Skeletal muscle cell (primary cell): ENCODE measurements around the gene CIZ1.
"Not testable (repeated sequence)": the region's sequence is repeated elsewhere in the genome, so short reads cannot be mapped to it uniquely, and the experiment has no call there.

Experiments
- DNase-seq: peaks from one replicate; pipeline ENCODE4 v3.0.0-alpha.2; 2010; ENCODE audit warnings: low read depth
- H3K4me3 ChIP-seq: 2 replicates; pipeline ENCODE4 v1.5.1; 2011; ENCODE audit warnings: low read depth, mild to moderate bottlenecking, control low read depth, low read length, moderate library complexity

The CIZ1 gene

DNA sequence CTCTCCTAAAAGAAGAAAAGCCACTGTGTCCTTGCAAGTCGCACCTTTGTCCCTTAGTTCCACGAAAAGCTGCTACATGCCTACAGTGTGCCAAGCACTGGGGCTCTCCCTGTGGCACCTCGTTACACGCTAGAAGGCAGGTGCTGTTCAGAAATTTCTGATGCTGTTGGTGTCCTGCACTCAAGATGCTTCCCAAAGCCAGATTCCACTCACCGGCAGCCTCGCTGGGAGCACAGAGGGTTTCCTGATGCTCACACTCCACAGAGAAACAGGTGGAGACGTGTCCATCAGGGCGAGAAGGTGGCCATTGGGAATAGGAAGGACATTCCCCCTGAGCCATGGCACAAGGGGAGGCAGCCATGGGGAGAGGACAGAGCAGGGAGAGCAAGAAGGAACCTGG lies 60.0 kb downstream of the CIZ1 start:
- H3K4me3 ChIP-seq, DNase-seq: not testable (repeated sequence)

DNA sequence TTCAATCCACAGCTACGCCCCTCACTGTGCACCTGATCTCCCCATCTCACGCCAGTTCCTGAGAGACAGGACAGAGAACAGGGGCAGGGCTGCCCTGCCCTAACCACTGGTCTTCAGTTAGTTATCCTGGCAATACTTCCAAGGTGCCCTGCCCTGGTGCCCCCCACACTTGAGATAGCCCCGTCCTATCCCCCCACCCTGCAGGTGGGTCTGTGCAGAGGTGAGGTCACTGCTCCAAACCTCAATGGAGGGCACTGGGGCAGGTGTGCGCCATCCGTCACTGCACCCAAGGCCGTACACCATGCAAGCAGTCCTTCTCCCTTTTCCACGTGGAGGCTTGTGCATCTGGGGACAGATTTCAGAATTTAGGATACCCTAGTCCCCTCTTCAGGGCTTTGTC lies 60.7 kb downstream of the CIZ1 start:
- not testable (repeated sequence) for DNase-seq, H3K4me3 ChIP-seq

DNA sequence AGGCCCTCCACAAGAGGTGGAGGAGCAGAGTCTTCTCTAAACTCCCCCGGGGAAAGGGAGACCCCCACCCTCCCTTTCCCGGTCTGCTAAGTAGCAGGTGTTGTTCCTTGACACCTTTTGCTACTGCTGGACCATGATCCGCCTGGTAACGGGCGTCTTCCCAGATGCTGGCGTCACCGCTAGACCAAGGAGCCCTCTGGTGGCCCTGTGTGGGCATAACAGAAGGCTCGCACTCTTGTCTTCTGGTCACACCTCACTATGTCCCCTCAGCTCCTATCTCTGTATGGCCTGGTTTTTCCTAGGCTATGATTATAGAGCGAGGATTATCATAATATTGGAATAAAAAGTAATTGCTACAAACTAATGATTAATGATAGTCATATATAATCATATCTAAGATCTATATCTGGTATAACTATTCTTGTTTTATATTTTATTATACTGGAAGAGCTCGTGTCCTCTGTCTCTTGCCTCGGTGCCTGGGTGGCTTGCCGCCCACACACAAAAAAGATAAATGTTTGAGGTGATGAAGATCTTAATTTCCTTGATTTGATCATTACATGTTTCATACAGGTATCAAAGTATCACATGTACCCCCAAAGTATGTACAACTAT lies 61.3 kb downstream of the CIZ1 start:
- not testable (repeated sequence) for H3K4me3 ChIP-seq, DNase-seq

DNA sequence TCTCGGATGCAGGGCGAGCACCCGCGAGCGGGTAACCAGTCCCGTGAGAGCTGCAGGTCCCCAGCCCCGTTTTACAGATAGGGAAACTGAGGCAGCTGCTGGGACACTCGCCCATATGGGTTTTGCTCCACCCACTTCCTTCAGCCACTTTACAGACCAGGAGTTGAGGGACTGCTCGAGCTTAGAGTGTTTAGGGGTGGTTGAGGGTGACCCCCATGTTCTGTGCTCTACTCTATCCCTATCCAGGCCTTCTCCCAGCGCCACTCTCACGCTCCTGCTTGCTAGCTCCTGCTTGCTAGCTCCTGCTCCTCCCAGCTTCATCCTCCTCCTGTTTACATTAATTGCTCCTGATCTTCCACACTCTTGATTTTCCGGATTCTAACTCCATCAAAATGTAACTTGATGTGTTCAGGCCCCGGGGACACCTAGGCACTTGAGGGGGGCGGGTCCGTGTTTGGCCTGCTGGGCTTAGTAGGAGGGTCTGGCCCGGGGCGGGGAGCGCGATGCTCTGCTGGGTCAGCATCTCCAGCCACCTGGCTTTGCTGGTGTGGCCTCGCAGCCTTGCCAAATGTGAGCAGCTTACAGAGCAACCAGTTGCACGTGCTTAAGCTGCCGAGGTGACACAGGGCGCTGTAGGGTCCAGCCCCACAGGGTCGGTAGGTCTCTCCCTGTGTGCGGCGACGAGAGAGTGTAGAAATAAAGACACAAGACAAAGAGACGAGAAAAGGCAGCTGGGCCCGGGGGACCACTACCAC lies 62.4 kb downstream of the CIZ1 start:
- DNase-seq: no peak
- H3K4me3 ChIP-seq: peak overlapping the region; percentile 73

DNA sequence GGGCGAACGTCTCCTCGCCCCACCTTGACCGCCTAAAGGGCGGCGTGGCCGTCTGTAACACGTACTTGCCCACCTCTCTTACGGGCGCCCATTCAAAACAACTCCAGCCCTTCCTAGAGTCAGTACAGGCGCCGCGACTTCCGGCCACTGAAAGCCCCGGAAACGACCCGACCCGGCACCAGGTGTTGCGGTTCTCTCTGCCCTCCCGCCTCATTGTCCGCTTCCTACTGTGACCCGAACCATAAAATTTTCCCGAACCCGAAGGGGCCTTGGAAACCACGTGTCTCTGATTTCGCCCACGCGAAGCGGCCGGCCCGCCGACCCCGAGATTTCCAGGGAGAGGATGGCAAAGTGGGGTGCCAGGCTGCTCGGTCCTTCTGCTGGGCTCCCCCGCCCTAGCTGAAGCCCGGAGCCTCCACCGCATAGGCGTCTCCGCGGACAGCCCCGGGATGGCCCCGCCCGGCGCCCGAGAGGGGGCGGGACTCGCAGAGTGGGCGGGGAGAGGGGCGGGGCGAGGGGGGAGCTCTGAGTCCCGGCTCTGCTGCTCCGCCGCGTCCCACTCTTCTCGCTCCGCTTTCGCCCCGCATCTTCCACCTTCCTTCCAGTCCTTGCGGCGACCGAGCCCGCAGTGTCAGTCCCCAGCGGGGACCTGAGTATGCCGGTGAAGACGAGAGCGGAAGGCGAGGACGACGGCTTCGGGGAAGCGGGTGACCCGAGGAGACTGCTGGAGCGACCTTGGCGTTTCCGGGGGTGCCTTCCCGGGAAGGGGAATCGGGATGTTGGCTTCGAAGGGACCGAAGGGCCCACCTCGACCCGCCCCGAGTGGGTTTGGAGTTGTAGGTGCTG lies 63.2 kb downstream of the CIZ1 start:
- H3K4me3 ChIP-seq: peak overlapping the region; percentile 73
- DNase-seq: peak; percentile 67

DNA sequence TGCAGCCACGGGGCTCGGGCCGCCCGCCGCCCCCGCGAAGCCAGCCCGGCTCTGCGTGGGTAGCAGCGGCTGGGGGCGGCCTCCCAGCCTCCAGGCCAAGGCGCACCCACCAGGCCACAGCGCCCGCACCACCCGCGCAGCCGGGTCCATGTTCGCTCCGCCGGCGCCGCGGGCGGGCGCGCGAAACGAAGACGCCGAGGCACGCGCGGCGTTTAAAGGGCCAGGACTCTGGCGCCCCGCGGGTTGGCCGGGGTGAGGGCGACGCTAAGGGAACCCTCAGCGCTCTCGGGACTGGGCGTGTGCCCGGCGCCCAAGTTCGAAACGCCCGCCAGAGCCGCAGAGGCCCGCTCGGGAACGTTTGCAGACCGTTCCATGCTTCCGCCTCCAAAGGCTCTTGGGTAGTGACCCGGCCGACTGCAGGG lies 63.8 kb downstream of the CIZ1 start, which contains the start of gene PTGES2:
Gene PTGES2, minus strand, starts transcription at position 162 of the 422 bp plus-strand sequence. Its CDS starts 12 bp downstream, at position 150.
- H3K4me3 ChIP-seq: peak within 1 kb of the TSS; percentile 73
- peak; percentile 52 for DNase-seq

DNA sequence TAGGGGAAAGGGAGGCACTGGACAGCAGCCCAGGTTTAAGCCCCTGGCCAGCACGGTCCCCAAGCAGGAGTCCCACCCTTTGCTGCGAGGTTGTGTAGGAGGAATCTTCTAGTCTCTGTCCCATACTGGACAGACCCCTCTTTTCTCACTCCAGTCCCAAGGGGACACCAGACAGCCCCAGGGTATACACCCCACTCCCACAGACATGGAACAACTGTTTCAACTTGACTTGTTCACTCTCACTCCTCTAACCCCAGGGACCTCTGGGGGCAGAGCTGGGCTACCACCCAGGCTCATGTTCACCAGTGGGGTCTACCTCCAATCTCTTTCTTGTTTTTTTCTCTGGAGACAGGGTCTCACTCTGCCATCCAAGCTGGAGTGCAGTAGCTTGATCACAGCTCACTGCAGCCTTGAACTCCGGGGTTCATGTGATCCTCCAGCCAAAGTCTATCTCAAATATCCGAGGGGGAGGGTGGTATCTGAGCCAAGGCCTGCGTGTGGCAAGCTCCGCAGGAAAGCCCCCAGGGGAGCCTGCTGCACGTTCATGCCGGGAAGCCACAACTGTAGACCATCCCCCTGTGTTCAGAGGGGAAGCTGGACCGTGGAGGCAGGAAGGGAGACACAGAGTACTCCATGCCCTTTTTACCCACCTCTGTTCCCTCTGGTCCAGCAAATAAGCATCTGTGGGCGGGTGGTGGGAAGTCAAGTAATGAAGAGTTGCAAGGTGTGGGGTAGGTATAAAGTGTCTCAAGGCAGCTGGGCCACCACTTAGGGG lies 65.6 kb downstream of the CIZ1 start:
- DNase-seq: peak; percentile 12
- peak overlapping the region; percentile 5 for H3K4me3 ChIP-seq

DNA sequence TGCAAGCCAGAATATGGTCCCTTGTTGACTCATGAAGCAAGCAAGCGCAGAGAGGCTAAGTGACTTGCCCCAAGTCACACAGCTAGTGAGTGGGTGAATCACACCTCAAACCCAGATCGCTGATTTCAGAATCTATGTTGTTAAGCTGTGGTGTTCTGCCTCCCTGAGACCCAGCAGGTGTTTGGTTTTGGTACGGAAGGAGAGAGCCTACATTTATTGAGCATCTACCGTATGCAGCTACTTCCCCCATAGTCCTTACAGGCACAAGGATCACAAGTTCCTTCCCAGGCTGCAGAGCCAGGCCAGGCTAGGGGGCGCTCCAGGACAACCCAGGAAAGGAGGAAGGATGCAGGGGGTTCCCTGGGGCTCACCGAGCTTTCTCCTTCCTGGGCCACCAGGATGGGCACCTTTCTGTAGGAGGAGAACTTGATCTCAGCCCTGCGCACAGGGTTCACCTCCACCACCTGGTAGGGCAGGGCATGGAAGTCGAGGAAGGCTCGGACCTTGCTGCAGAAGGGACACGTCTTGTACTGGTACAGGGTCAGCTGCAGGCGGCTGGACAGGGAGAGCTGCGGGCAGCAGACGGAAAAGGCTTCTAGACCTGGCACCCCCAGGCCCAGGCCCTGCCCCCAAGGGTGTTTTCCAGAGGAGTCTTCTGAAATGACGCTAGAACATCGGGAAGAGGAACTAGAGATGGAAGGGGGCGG lies 66.3 kb downstream of the CIZ1 start:
- DNase-seq: peak; percentile 10
- no peak overlapping the region for H3K4me3 ChIP-seq

DNA sequence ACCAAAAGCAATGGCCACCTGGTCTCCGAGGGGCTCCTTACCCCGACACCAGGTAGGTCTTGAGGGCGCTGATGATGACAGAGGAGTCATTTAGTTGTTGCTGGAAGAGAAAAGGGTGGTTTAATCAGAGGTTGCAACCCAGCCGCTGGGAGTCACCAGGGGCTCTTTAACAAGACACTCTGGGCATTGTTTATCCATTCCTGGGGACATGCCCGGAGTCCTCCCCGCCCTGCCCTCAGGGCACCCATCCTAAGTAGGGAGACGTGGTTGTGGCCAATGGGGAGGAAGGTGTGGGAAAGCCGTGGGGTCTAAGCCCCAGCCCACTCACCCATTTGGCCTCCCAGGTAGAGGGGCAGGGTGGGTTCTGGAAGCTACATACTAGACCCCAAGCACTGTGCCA lies 66.9 kb downstream of the CIZ1 start:
- no peak overlapping the region for H3K4me3 ChIP-seq
- DNase-seq: no peak

DNA sequence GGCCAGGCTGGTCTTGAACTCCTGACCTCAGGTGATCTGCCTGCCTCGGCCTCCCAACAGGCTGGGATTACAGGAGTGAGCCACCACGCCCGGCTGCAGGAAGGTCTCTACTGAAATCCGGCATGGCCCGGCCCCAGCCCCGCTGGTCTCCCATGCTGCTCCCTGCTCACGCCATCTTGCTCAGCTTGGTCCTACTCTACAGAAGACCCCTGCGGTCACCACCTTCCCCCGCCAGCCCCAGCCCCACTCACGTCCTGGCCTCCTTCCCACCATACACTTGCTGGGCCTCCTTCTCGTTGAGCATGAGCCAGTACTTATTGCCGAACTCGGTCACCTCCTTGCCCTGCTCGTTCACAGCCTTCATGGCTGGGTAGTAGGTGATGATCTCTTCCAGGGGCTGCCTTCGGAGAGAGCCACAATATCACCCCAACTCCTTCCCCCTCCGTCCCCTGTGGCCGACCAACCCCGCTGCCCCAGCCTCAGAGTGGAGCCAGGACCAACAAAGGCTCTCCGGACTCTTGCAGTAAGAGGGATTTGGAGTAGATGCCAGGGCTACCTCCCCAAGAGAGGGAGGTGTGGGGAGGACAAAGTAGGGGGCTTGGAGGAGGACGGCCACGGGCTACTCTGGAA lies 67.8 kb downstream of the CIZ1 start:
- no peak overlapping the region for H3K4me3 ChIP-seq
- no peak for DNase-seq

DNA sequence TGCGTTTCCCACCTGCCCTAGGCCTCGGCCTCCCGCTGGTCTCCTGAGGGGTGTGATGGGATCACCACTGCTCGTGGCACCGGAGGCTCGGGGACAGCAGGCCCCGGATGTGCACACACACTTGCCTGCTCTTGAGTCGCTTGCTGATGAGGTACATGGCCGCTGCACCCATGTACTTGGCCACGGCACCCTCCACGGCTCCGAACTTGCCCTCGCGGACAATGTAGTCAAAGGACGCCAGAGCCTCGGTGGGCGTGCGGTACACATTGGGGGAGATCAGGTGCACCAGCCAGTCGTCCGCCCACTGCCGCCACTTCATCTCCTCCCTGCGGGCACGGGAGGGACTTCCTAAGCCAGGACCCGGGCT lies 68.6 kb downstream of the CIZ1 start:
- DNase-seq: no peak
- H3K4me3 ChIP-seq: no peak overlapping the region

DNA sequence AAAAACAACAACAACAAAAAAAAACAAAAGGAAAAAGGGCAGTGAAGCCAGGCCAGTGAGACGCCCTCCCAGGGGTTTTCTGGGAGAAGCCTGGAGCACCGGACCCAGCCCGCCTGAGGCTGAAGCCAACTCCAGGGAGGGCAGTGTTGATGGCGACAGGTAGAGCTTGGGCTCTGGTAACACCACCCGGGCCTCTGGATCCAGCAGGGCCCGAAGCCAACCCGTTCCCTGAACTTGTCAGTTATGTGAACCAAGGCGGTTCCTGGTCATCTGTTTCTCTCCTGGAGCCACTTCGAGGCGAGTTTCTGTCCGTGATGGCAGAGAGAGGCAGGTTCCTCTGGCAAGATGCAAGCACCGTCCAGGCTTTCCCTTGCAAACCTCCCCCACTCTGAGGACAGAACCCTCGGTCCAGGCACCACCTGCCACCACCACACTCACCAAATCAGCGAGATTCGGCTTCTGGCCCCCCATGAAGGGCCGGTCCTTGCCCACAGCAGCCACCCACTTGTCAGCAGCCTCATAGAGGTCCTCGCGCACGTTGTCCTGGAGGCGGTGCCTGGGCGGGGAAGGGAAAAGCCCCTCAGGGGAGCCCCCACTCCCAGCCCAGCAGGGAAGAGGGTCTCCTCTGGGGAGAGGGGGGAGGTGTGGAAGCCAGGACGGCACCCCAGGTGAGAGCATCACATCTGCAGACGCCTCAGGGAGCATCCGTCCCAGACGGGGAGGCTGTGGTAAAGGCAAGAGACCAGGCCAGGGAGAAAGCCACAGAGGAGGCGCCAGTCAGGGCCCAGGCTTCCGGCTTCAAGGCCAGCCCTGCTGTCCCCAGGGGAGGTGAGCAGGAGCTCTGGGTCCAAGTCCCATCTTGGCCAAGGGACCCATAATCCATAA lies 69.2 kb downstream of the CIZ1 start:
- H3K4me3 ChIP-seq: no peak overlapping the region
- DNase-seq: no peak

DNA sequence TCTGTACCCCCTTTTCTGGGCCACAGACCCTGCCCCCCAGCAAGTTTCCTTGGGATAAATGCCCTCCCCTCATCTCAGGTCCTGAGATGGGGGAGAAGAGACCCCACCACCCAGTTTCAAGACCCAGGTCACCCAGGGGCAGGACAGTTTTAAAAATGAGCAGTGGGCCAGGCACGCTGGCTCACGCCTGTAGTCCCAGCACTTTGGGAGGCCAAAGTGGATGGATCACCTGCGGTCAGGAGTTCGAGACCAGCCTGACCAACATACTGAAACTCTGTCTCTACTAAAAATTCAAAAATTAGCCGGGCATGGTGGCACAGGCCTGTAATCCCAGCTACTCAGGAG lies 69.9 kb downstream of the CIZ1 start:
- no peak overlapping the region for H3K4me3 ChIP-seq

DNA sequence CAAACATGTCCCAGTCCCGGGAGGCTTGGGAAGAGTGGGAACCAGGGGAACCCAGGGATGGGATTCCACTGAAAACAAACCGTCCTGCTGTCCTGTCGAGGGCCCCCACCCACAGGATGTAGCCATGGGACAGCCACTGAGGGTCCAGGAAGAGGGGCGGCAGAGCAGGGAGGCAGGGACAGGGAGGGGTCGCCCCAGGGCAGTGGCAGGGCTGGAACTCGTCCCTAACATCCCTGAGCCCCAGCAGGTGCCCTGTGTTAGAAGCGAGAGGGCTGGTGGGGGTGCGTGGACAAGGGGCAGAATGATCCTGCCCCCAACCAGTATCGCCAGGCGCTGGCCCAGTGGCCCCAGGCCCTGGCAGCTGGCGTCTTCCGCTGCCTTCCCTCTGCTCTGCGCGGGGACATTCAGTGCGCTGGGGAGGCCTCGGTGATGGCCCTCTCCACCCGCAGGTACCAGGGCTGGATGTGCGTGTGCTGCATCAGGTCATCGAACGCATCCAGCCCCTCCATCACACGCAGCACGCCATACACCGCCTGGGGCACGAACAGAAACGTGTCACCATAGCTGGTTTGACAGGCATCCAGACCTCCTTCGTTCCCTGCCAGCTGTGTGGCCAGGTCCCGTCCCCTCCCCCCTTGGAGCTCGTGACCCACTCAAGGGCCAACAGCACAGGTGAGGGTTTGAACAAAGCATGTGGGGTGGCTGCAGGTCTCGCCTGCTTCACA lies 70.5 kb downstream of the CIZ1 start:
- H3K4me3 ChIP-seq: no peak overlapping the region
- DNase-seq: no peak

More for the DNA sequence above, 69.9 kb downstream of the CIZ1 start:
- no peak for DNase-seq

DNA sequence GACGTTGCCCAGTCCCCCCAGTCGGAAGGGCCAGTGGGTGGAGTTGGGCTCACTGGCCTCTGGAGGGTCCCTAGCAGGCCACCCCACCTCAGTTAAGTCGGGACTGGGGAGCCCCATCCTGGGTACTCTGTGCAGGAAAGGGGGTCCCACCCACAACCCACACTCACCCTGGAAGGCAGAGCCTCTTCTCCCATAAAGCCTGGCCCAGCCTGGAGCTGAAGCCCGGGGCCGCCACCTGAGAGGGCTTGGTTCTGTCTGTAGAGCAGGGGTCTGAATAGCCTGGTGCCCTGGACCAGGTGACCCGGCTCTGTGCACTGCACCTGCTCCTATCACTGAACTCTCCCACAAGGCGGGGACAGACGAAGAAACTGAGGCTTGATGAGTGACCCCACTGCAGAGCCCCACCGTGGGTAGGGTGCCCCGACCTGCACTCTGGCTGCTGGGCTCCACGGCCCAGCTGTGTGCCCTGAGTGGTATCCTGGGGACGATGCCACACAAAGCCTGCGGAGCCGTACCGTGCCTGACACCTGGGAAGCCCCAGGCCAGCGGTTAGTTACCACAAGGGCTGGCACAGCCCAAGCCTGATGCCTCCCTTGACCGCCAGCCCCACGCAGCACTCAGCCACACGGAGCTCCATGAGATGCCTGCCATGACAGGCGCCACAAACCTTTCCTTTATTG lies 71.2 kb downstream of the CIZ1 start:
- H3K4me3 ChIP-seq: no peak overlapping the region

DNA sequence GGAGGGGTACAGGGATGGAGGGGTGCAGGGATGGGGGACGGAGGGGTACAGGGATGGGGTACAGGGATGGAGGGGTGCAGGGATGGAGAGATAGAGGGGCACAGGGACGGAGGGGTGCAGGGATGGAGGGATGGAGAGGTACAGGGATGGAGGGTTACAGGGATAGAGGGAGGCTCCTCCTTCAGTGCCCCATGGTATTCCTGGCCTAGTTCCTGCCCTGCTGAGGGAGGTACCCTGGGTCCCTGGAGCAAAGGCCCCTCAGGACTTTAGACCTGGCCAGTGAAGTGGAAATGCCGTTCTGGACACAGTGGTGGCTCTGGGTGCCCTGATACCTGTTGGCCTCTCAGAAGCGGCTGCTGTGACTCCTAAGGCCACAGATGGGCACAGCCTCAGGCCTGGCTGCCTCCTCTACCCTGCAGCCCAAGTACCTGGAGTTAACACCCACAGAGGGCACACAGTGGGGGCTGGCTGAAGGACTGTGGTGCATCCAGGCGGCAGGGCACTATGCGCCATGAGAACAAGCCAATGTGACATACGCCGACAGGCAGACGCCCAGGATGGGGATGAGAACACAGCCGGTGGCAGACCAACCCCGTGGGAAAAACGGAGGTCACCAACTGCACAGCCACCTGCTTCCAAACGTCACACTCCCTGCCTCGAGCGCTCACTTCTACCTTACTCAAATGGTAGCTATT lies 72.3 kb downstream of the CIZ1 start:
- H3K4me3 ChIP-seq: no peak overlapping the region
- DNase-seq: no peak

More for the DNA sequence above, 71.2 kb downstream of the CIZ1 start:
- DNase-seq: no peak
